Thyroid gland (tissue), 4 donors: ENCODE results near the gene B4GALT5.

Experiments
- CTCF ChIP-seq, 6 experiments: fragments of 200-600 bp in 3 of 6; fragments of 450-650 bp in 3 of 6; sonication (generic) in 3 of 6; IDR thresholded peaks; one replicate each; pipeline ENCODE4 v1.5.1; 2016 to 2019; ENCODE audit warnings: antibody characterized with exemption in 6 of 6, mild to moderate bottlenecking in 2 of 6, inconsistent platforms in 1 of 6, moderate library complexity in 1 of 6
- POLR2A ChIP-seq, 2 donors: fragments of 450-650 bp; IDR thresholded peaks; one replicate each; pipeline ENCODE4 v1.6.1; 2017; ENCODE audit warnings: antibody characterized with exemption in 2 of 2, mild to moderate bottlenecking in 2 of 2, moderate library complexity in 1 of 2

GRCh38 chr20:49712118-49712517 lies 1.6 kb downstream of the B4GALT5 start:
- TF ChIP-seq CTCF (IDR thresholded peaks at IDR 0.05) (no peak), POLR2A (IDR thresholded peaks at IDR 0.05) (no peak)
